AG10803 (cell line): Measurements from ENCODE around the gene PMIS2.

Source experiments
- DNase-seq: peaks from one replicate; pipeline ENCODE4 v3.0.0; 2010; ENCODE audit warnings: low read depth
- H3K4me3 ChIP-seq: 2 replicates; pipeline ENCODE4 v1.5.1; 2011; ENCODE audit warnings: mild to moderate bottlenecking, low read length, control low read depth
- CTCF ChIP-seq: conservative IDR thresholded peaks from 2 replicates; pipeline ENCODE4 v1.5.1; 2011; ENCODE audit warnings: mild to moderate bottlenecking, low read length, control low read depth, inconsistent platforms

The PMIS2 gene

DNA sequence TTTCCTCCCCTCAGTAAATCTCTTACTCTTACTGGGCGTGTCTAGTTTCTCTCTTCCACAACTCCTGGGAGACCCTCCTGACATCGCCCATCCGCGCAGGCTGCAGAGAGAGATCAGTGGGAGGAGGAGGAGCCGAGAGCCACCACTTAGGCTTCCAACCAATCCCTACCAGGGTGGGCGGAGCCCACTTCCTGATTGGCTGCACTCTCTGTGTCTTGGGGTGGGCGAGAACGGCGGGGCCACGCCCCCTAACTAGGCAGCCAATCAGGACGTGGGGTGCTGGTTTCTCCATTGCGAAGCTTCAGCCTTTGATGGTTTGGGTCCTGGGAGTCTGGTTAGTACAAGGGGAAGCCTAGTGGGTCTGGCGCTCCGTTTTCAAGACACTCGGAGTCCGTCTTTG is at the start of gene PMIS2:
PMIS2 (plus strand) TSS at position 326 of the 400 bp plus-strand sequence. CDS start 87 bp downstream, outside the sequence.
- no peak within 1 kb of the TSS for H3K4me3 ChIP-seq
- TF ChIP-seq CTCF = no peak
- DNase-seq = no peak

DNA sequence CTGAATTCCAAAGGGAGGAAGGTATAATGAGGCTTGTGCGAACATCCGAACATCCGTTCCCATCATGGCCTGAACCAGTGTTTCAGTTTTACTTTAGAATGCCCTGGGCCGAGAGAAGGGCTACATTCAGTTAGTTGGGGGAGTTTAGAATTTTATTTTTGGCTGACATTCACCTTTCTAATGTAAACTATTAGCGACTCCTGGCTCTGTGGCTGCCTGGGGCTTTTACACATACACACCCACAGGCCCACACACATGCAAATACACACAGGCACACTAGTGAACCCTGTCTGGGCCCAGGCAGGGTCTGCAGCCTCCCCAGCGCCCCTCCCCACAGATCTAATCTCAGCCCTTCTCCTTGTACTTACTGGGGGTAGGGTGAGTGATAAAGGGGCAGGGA is 46.7 kb upstream of the PMIS2 start:
- no peak for TF ChIP-seq CTCF
- DNase-seq = no peak

DNA sequence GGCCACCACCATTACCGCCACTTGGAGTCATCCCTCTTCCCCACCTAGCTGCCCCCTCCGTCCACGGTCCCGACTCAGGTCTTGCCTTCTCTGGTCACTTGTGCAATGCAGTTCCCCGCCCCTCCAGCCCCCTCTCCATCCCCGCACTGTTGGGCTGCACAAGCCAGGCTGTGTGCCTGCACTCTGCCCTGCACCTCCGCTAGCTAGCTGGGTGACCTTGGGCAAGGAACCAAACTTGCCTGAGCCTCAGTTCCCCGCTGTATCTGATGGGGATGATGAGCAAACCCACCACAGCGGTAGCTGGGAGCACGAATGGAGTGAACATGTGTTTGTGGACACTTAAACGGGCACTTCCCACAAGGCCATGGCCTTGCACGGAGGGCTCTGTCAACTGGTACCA is 46.1 kb upstream of the PMIS2 start:
- no peak for DNase-seq
- H3K4me3 ChIP-seq = no peak overlapping the region
- TF ChIP-seq CTCF = no peak

More for the DNA sequence above, 46.7 kb upstream of the PMIS2 start:
- no peak overlapping the region for H3K4me3 ChIP-seq

DNA sequence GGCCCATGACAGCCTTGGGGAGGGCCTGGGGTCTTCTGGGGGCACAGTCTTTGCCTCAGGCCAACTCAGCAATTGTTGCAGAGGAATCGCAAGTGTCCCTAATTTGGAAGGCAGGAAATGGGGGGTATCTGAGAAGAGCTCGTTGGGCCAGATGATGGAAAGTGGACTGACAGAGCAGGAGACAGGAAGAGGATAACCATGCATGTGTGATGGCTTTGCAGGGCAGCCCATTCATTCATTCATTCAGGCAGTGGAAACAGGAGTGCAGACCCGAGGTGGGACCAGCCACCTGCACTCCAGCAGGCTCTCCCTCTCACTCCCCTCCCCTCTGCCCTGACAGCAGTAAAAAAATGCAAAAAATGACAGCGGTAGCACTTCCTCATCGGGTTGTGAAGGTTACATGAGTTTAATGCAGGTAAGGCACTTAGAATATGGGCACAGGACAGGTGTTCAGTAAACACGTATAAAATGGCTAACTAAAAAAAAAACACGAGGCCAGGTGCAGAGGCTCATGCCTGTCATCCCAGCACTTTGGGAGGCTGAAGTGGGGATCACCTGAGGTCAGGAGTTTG is 45.5 kb upstream of the PMIS2 start:
- H3K4me3 ChIP-seq = no peak overlapping the region
- TF ChIP-seq CTCF = no peak
- DNase-seq = no peak

- H3K4me3 ChIP-seq = no peak overlapping the region
- TF ChIP-seq CTCF = no peak
- DNase-seq = no peak
Observed at GRCh38 chr19:35542209-35542608, 43.8 kb upstream of the PMIS2 start.

GRCh38 chr19:35543280-35544109 is 42.5 kb upstream of the PMIS2 start:
- H3K4me3 ChIP-seq = no peak overlapping the region
- no peak for TF ChIP-seq CTCF
- DNase-seq = no peak
